Measurements from ENCODE around the gene DMBX1. TPM values are rescaled to one million over a fixed set of nuclear protein-coding genes. Genes with fewer than 3 reads are reported as not detected.

The DMBX1 gene
- total and polyA plus RNA-seq, 2 of the 13 experiments (the other 11 are each of a cell fraction or from before 2014, with no cell fraction given) = not detected

DNA sequence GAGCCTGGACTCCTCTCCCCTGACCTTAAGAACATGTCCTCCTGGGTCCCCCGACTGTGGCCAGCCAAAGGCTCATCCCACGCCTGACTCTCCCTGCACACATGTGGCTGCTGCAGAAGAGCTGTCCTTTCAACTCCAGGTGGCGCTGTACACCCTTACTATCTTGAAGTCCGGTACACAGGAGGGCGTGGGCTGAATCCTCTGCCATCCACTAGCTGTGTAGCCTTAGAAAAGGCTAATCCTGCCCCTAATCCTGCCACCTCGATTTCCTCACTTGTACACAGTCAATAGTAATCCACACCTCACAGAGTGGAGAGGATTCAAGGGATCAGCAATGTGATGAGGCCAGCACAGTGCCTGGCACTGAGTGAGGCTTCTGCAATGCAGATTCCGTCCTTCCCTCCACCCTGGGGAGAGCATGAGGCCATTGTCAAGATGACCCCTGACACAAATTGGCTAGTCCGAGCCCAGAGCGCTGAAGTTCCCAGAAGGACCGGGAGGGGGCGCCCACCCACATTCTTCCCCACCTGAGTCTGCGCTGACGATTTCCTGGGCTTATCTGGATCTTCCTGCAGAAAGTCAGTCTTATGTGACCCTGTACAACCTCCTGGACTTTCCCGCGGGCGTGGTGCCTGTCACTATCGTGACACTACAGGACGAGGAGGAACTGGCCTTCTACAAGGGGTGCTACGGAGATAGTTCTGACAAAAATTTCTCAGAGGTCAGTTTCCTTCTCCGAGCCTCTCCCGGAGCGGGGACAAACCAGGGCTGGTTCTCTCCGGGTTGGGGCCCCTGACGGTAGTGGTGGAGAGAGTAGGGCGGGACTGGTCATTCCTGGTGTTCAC is 47.1 kb upstream of the DMBX1 start (continued):
- TF ChIP-seq KDM1A (CRISPR knock-in tag; IDR thresholded peaks at IDR 0.05) (0 out of 2 replicates have a peak, but pooled peaks have one; percentile 62), ZNF468 (CRISPR knock-in tag; IDR thresholded peaks at IDR 0.05) (no peak), BORCS8-MEF2B (CRISPR knock-in tag; IDR thresholded peaks at IDR 0.05) (no peak), NR2F6 (IDR thresholded peaks at IDR 0.05) (peak; percentile 60), NR2F6 (CRISPR knock-in tag; IDR thresholded peaks at IDR 0.05) (peak; percentile 75), ZNF747 (CRISPR knock-in tag; IDR thresholded peaks at IDR 0.05; ENCODE audit: borderline replicate concordance) (0 out of 2 replicates have a peak, but pooled peaks have one; percentile 44), NR2F2 (IDR thresholded peaks at IDR 0.05; ENCODE audit: borderline replicate concordance, low read depth) (peak; percentile 24; the same call in 1 of the 2 replicates), SP1 (IDR thresholded peaks at IDR 0.05) (no peak), SP1 (CRISPR knock-in tag; IDR thresholded peaks at IDR 0.05) (peak; percentile 14; the same call in 1 of the 2 replicates), ZNF724P (CRISPR knock-in tag; IDR thresholded peaks at IDR 0.05; ENCODE audit: borderline replicate concordance) (0 out of 2 replicates have a peak, but pooled peaks have one; percentile 31)
- TF ChIP-seq, protein P1, sequence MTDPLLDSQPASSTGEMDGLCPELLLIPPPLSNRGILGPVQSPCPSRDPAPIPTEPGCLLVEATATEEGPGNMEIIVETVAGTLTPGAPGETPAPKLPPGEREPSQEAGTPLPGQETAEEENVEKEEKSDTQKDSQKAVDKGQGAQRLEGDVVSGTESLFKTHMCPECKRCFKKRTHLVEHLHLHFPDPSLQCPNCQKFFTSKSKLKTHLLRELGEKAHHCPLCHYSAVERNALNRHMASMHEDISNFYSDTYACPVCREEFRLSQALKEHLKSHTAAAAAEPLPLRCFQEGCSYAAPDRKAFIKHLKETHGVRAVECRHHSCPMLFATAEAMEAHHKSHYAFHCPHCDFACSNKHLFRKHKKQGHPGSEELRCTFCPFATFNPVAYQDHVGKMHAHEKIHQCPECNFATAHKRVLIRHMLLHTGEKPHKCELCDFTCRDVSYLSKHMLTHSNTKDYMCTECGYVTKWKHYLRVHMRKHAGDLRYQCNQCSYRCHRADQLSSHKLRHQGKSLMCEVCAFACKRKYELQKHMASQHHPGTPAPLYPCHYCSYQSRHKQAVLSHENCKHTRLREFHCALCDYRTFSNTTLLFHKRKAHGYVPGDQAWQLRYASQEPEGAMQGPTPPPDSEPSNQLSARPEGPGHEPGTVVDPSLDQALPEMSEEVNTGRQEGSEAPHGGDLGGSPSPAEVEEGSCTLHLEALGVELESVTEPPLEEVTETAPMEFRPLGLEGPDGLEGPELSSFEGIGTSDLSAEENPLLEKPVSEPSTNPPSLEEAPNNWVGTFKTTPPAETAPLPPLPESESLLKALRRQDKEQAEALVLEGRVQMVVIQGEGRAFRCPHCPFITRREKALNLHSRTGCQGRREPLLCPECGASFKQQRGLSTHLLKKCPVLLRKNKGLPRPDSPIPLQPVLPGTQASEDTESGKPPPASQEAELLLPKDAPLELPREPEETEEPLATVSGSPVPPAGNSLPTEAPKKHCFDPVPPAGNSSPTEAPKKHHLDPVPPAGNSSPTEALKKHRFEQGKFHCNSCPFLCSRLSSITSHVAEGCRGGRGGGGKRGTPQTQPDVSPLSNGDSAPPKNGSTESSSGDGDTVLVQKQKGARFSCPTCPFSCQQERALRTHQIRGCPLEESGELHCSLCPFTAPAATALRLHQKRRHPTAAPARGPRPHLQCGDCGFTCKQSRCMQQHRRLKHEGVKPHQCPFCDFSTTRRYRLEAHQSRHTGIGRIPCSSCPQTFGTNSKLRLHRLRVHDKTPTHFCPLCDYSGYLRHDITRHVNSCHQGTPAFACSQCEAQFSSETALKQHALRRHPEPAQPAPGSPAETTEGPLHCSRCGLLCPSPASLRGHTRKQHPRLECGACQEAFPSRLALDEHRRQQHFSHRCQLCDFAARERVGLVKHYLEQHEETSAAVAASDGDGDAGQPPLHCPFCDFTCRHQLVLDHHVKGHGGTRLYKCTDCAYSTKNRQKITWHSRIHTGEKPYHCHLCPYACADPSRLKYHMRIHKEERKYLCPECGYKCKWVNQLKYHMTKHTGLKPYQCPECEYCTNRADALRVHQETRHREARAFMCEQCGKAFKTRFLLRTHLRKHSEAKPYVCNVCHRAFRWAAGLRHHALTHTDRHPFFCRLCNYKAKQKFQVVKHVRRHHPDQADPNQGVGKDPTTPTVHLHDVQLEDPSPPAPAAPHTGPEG (CRISPR knock-in tag; IDR thresholded peaks at IDR 0.05) = no peak
- TF ChIP-seq, protein P2, sequence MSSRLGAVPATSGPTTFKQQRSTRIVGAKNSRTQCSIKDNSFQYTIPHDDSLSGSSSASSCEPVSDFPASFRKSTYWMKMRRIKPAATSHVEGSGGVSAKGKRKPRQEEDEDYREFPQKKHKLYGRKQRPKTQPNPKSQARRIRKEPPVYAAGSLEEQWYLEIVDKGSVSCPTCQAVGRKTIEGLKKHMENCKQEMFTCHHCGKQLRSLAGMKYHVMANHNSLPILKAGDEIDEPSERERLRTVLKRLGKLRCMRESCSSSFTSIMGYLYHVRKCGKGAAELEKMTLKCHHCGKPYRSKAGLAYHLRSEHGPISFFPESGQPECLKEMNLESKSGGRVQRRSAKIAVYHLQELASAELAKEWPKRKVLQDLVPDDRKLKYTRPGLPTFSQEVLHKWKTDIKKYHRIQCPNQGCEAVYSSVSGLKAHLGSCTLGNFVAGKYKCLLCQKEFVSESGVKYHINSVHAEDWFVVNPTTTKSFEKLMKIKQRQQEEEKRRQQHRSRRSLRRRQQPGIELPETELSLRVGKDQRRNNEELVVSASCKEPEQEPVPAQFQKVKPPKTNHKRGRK (CRISPR knock-in tag; IDR thresholded peaks at IDR 0.05) = 0 out of 2 replicates have a peak, but pooled peaks have one; percentile 15
- TF ChIP-seq, protein P3, sequence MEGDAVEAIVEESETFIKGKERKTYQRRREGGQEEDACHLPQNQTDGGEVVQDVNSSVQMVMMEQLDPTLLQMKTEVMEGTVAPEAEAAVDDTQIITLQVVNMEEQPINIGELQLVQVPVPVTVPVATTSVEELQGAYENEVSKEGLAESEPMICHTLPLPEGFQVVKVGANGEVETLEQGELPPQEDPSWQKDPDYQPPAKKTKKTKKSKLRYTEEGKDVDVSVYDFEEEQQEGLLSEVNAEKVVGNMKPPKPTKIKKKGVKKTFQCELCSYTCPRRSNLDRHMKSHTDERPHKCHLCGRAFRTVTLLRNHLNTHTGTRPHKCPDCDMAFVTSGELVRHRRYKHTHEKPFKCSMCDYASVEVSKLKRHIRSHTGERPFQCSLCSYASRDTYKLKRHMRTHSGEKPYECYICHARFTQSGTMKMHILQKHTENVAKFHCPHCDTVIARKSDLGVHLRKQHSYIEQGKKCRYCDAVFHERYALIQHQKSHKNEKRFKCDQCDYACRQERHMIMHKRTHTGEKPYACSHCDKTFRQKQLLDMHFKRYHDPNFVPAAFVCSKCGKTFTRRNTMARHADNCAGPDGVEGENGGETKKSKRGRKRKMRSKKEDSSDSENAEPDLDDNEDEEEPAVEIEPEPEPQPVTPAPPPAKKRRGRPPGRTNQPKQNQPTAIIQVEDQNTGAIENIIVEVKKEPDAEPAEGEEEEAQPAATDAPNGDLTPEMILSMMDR (CRISPR knock-in tag; IDR thresholded peaks at IDR 0.05) = peak; percentile 64
- TF ChIP-seq, protein P4, sequence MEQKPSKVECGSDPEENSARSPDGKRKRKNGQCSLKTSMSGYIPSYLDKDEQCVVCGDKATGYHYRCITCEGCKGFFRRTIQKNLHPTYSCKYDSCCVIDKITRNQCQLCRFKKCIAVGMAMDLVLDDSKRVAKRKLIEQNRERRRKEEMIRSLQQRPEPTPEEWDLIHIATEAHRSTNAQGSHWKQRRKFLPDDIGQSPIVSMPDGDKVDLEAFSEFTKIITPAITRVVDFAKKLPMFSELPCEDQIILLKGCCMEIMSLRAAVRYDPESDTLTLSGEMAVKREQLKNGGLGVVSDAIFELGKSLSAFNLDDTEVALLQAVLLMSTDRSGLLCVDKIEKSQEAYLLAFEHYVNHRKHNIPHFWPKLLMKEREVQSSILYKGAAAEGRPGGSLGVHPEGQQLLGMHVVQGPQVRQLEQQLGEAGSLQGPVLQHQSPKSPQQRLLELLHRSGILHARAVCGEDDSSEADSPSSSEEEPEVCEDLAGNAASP (CRISPR knock-in tag; IDR thresholded peaks at IDR 0.05; ENCODE audit: borderline replicate concordance) = 0 out of 2 replicates have a peak, but pooled peaks have one; percentile 45
- TF ChIP-seq, protein P5, sequence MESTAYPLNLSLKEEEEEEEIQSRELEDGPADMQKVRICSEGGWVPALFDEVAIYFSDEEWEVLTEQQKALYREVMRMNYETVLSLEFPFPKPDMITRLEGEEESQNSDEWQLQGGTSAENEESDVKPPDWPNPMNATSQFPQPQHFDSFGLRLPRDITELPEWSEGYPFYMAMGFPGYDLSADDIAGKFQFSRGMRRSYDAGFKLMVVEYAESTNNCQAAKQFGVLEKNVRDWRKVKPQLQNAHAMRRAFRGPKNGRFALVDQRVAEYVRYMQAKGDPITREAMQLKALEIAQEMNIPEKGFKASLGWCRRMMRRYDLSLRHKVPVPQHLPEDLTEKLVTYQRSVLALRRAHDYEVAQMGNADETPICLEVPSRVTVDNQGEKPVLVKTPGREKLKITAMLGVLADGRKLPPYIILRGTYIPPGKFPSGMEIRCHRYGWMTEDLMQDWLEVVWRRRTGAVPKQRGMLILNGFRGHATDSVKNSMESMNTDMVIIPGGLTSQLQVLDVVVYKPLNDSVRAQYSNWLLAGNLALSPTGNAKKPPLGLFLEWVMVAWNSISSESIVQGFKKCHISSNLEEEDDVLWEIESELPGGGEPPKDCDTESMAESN (CRISPR knock-in tag; conservative IDR thresholded peaks at IDR 0.05) = no peak
